Large intestine (tissue), 3 donors: ENCODE results near the gene DNAH9. TPM values are rescaled to one million over a fixed set of nuclear protein-coding genes. Genes with fewer than 3 reads are reported as not detected.
A peak's percentile ranks its signal among the peaks of the same experiment; 100 is the strongest.

Experiments used
- DNase-seq, 2 donors: peaks; one replicate each; pipeline versions ENCODE4 v3.0.0 to v3.0.0-alpha.2; 2013
- H3K27ac ChIP-seq: one replicate; pipeline ENCODE4 v1.5.1; 2013; ENCODE audit warnings: low read length
- H3K27me3 ChIP-seq: 2 replicates; pipeline ENCODE4 v1.6.1; 2013; ENCODE audit warnings: low read length; ENCODE audit not compliant: control insufficient read depth, insufficient read depth
- H3K36me3 ChIP-seq: 2 replicates; pipeline ENCODE4 v1.6.1; 2013; ENCODE audit warnings: low read length; ENCODE audit not compliant: control insufficient read depth, insufficient read depth
- H3K4me1 ChIP-seq: one replicate; pipeline ENCODE4 v1.6.1; 2013; ENCODE audit warnings: low read length; ENCODE audit not compliant: control insufficient read depth, insufficient read depth
- H3K4me3 ChIP-seq: one replicate; pipeline ENCODE4 v1.5.1; 2013; ENCODE audit warnings: low read length
- H3K9me3 ChIP-seq: one replicate; pipeline ENCODE4 v1.6.1; 2013; ENCODE audit warnings: mild to moderate bottlenecking, low read depth, low read length, moderate library complexity; ENCODE audit not compliant: control insufficient read depth
- WGBS: methylation state at CpG from one replicate; pipeline ENCODE4 v1.1.5; 2013; ENCODE audit warnings: low lambda C conversion rate; ENCODE audit not compliant: insufficient coverage; 5-methylcytosine and 5-hydroxymethylcytosine counted together
- polyA plus RNA-seq: library from polyadenylated mRNA; unstranded; fragments of 120-200 nt; gene quantifications from one replicate; pipeline ENCODE4 v1.2.1, GENCODE V29; 2013

DNAH9 gene
- polyA plus RNA-seq, 1 donor = 0.28 TPM

GRCh38 chr17:11857006-11857405 is 258.7 kb downstream of the DNAH9 start:
- no peaks in the 10 kb centered on the region for H3K4me1 ChIP-seq
- DNase-seq = no peak
- no peaks in the 10 kb centered on the region for H3K27me3 ChIP-seq
- H3K36me3 ChIP-seq = no peaks in the 10 kb centered on the region
- H3K4me3 ChIP-seq = no peak overlapping the region
- WGBS = 80% methylated on average over 1 of the region's 4 CpGs
- H3K27ac ChIP-seq = no peak overlapping the region
- H3K9me3 ChIP-seq = no peaks in the 10 kb centered on the region

- Histone ChIP-seq H3K9me3 (no peaks in the 10 kb centered on the region), H3K4me3 (no peak overlapping the region), H3K27ac (no peak overlapping the region), H3K4me1 (no peaks in the 10 kb centered on the region), H3K36me3 (no peaks in the 10 kb centered on the region), H3K27me3 (no peaks in the 10 kb centered on the region)
- no peak for DNase-seq
- 60% methylated on average over 1 of the region's 8 CpGs for WGBS
These were observed 271.6 kb downstream of the DNAH9 start for GRCh38 chr17:11869680-11870394.

GRCh38 chr17:11871773-11872172 is 273.5 kb downstream of the DNAH9 start:
- no peaks in the 10 kb centered on the region for H3K4me1 ChIP-seq
- no peaks in the 10 kb centered on the region for H3K36me3 ChIP-seq
- 0% methylated on average over 1 of the region's 10 CpGs for WGBS
- H3K9me3 ChIP-seq = no peaks in the 10 kb centered on the region
- no peak for DNase-seq
- no peaks in the 10 kb centered on the region for H3K27me3 ChIP-seq
- H3K4me3 ChIP-seq = no peak overlapping the region
- no peak overlapping the region for H3K27ac ChIP-seq

- no CpG with 5 or more reads among the region's 7 CpGs for WGBS
- H3K36me3 ChIP-seq = no peaks in the 10 kb centered on the region
These were observed 276.5 kb downstream of the DNAH9 start for GRCh38 chr17:11874756-11875155.

GRCh38 chr17:11880714-11881113 is 282.4 kb downstream of the DNAH9 start:
- no peaks in the 10 kb centered on the region for H3K4me1 ChIP-seq
- peak; percentile 62 to 71 for DNase-seq
- no peaks in the 10 kb centered on the region for H3K27me3 ChIP-seq
- no peaks in the 10 kb centered on the region for H3K9me3 ChIP-seq
- no peaks in the 10 kb centered on the region for H3K36me3 ChIP-seq
- H3K27ac ChIP-seq = no peak overlapping the region
- no CpG with 5 or more reads among the region's 5 CpGs for WGBS
- no peak overlapping the region for H3K4me3 ChIP-seq

More at GRCh38 chr17:11874756-11875155, 276.5 kb downstream of the DNAH9 start:
- H3K27me3 ChIP-seq = no peaks in the 10 kb centered on the region
- H3K4me3 ChIP-seq = no peak overlapping the region
- DNase-seq = no peak
- no peak overlapping the region for H3K27ac ChIP-seq
- H3K9me3 ChIP-seq = no peaks in the 10 kb centered on the region
- H3K4me1 ChIP-seq = no peaks in the 10 kb centered on the region

- Histone ChIP-seq H3K27ac (no peak overlapping the region), H3K9me3 (no peaks in the 10 kb centered on the region), H3K27me3 (no peaks in the 10 kb centered on the region), H3K4me1 (no peaks in the 10 kb centered on the region), H3K36me3 (no peaks in the 10 kb centered on the region), H3K4me3 (no peak overlapping the region)
- WGBS = 76% methylated on average over 2 of the region's 3 CpGs
- no peak for DNase-seq
These were observed 284.4 kb downstream of the DNAH9 start for GRCh38 chr17:11882716-11883115.

- DNase-seq = no peak
- Histone ChIP-seq H3K4me1 (no peaks in the 10 kb centered on the region), H3K36me3 (no peaks in the 10 kb centered on the region), H3K4me3 (no peak overlapping the region), H3K27me3 (no peaks in the 10 kb centered on the region), H3K9me3 (no peaks in the 10 kb centered on the region), H3K27ac (no peak overlapping the region)
- 40% methylated on average over 1 of the region's 2 CpGs for WGBS
These were observed 286.8 kb downstream of the DNAH9 start for GRCh38 chr17:11885051-11885450.

GRCh38 chr17:11889266-11889665 is 291.0 kb downstream of the DNAH9 start:
- H3K27me3 ChIP-seq = no peaks in the 10 kb centered on the region
- H3K36me3 ChIP-seq = no peaks in the 10 kb centered on the region
- WGBS = 100% methylated on average over 1 of the region's 5 CpGs
- no peak overlapping the region for H3K27ac ChIP-seq
- H3K9me3 ChIP-seq = no peaks in the 10 kb centered on the region
- H3K4me1 ChIP-seq = no peaks in the 10 kb centered on the region
- H3K4me3 ChIP-seq = no peak overlapping the region
- DNase-seq = no peak

- no peaks in the 10 kb centered on the region for H3K9me3 ChIP-seq
- no peaks in the 10 kb centered on the region for H3K4me1 ChIP-seq
- no peak overlapping the region for H3K27ac ChIP-seq
- no peak for DNase-seq
- no peaks in the 10 kb centered on the region for H3K36me3 ChIP-seq
- no peak overlapping the region for H3K4me3 ChIP-seq
- 80% methylated on average over 1 of the region's 4 CpGs for WGBS
- H3K27me3 ChIP-seq = no peaks in the 10 kb centered on the region
These were observed 295.6 kb downstream of the DNAH9 start for GRCh38 chr17:11893862-11894261.

GRCh38 chr17:11896199-11896598 is 297.9 kb downstream of the DNAH9 start:
- Histone ChIP-seq H3K4me1 (no peaks in the 10 kb centered on the region), H3K4me3 (no peak overlapping the region), H3K27me3 (no peaks in the 10 kb centered on the region), H3K36me3 (no peaks in the 10 kb centered on the region), H3K27ac (no peak overlapping the region), H3K9me3 (no peaks in the 10 kb centered on the region)
- DNase-seq = no peak
- no CpG with 5 or more reads among the region's 1 CpG for WGBS
